GM19463 (cell line): ENCODE data around the gene DOK3.

Experiments
- ATAC-seq: cut with Tn5 transposase; IDR thresholded peaks from one replicate; pipeline ENCODE4 v1.9.1; 2021; ENCODE audit warnings: mild to moderate bottlenecking, moderate library complexity; ENCODE audit not compliant: unreplicated experiment

DOK3 gene

GRCh38 chr5:177452688-177453638 is 56.7 kb downstream of the DOK3 start:
- no peak for ATAC-seq
